ENCODE measurements around the gene PARP8.

Gene PARP8

GRCh38 chr5:50738864-50739263, 72.4 kb downstream of the PARP8 start:
- Histone ChIP-seq H3K4me1 (no peaks in the 10 kb centered on the region), H3K9ac (no peak overlapping the region), H3K36me3 (no peaks in the 10 kb centered on the region), H3K27ac (no peak overlapping the region), H3K9me3 (no peaks in the 10 kb centered on the region), H3K4me2 (no peak overlapping the region), H3K4me3 (no peak overlapping the region), H4K20me1 (peaks cover 6% of the 10 kb centered on the region; the same call in 1 of the 2 replicates), H3K27me3 (no peaks in the 10 kb centered on the region)
- no peak for TF ChIP-seq Cebpa-rat (IDR thresholded peaks at IDR 0.05)

- no peaks in the 10 kb centered on the region for H3K9me3 ChIP-seq
- H3K9ac ChIP-seq: no peak overlapping the region
- no peak for TF ChIP-seq Cebpa-rat (IDR thresholded peaks at IDR 0.05)
- no peak overlapping the region for H3K4me3 ChIP-seq
- peaks cover 12% of the 10 kb centered on the region; the same call in 1 of the 2 replicates for H3K4me1 ChIP-seq
- no peak overlapping the region for H3K4me2 ChIP-seq
- peaks cover 6% of the 10 kb centered on the region; the same call in 1 of the 2 replicates for H4K20me1 ChIP-seq
- 0 out of 2 replicates have a peak, but pooled peaks cover 4% of the 10 kb centered on the region for H3K36me3 ChIP-seq
- H3K27me3 ChIP-seq: no peaks in the 10 kb centered on the region
- no peak overlapping the region for H3K27ac ChIP-seq
Observed at GRCh38 chr5:50740832-50741231, 74.4 kb downstream of the PARP8 start.

- no peaks in the 10 kb centered on the region for H3K27me3 ChIP-seq
- H3K9me3 ChIP-seq: no peaks in the 10 kb centered on the region
- H4K20me1 ChIP-seq: no peaks in the 10 kb centered on the region
- no peak overlapping the region for H3K9ac ChIP-seq
- peak overlapping the region; percentile 62 for H3K4me2 ChIP-seq
- no peak overlapping the region for H3K27ac ChIP-seq
- 0 out of 2 replicates have a peak, but pooled peaks cover 5% of the 10 kb centered on the region for H3K36me3 ChIP-seq
- H3K4me3 ChIP-seq: no peak overlapping the region
- TF ChIP-seq Cebpa-rat (IDR thresholded peaks at IDR 0.05): no peak
- H3K4me1 ChIP-seq: peaks cover 19% of the 10 kb centered on the region
Observed at GRCh38 chr5:50744776-50745175, 78.3 kb downstream of the PARP8 start.

- 0 out of 2 replicates have a peak, but pooled peaks cover 5% of the 10 kb centered on the region for H3K36me3 ChIP-seq
- H3K4me2 ChIP-seq: peak overlapping the region; percentile 62; the same call in 1 of the 2 replicates
- H3K9ac ChIP-seq: no peak overlapping the region
- TF ChIP-seq Cebpa-rat (IDR thresholded peaks at IDR 0.05): no peak
- H3K4me1 ChIP-seq: peaks cover 23% of the 10 kb centered on the region
- H4K20me1 ChIP-seq: no peaks in the 10 kb centered on the region
- no peak overlapping the region for H3K4me3 ChIP-seq
- no peaks in the 10 kb centered on the region for H3K9me3 ChIP-seq
- H3K27me3 ChIP-seq: no peaks in the 10 kb centered on the region
- no peak overlapping the region for H3K27ac ChIP-seq
Observed at GRCh38 chr5:50745221-50745910, 78.9 kb downstream of the PARP8 start.

GRCh38 chr5:50749181-50749580, 82.7 kb downstream of the PARP8 start:
- H3K4me2 ChIP-seq: no peak overlapping the region
- 0 out of 2 replicates have a peak, but pooled peaks cover 5% of the 10 kb centered on the region for H3K36me3 ChIP-seq
- no peak overlapping the region for H3K27ac ChIP-seq
- no peak overlapping the region for H3K4me3 ChIP-seq
- H3K9ac ChIP-seq: no peak overlapping the region
- no peaks in the 10 kb centered on the region for H3K27me3 ChIP-seq
- peaks cover 20% of the 10 kb centered on the region for H3K4me1 ChIP-seq
- no peaks in the 10 kb centered on the region for H3K9me3 ChIP-seq
- H4K20me1 ChIP-seq: no peaks in the 10 kb centered on the region
- no peak for TF ChIP-seq Cebpa-rat (IDR thresholded peaks at IDR 0.05)

- no peak overlapping the region for H3K27ac ChIP-seq
- H3K9me3 ChIP-seq: no peaks in the 10 kb centered on the region
- H3K27me3 ChIP-seq: no peaks in the 10 kb centered on the region
- no peak for TF ChIP-seq Cebpa-rat (IDR thresholded peaks at IDR 0.05)
- no peaks in the 10 kb centered on the region for H4K20me1 ChIP-seq
- H3K4me3 ChIP-seq: no peak overlapping the region
- H3K9ac ChIP-seq: no peak overlapping the region
- no peak overlapping the region; the same call in 1 of the 2 replicates for H3K4me2 ChIP-seq
- H3K4me1 ChIP-seq: peaks cover 13% of the 10 kb centered on the region
- H3K36me3 ChIP-seq: 0 out of 2 replicates have a peak, but pooled peaks cover 5% of the 10 kb centered on the region
Observed at GRCh38 chr5:50749873-50750272, 83.4 kb downstream of the PARP8 start.

- TF ChIP-seq Cebpa-rat (IDR thresholded peaks at IDR 0.05): no peak
Observed at GRCh38 chr5:50751064-50751657, 84.7 kb downstream of the PARP8 start.

GRCh38 chr5:50752800-50753199, 86.4 kb downstream of the PARP8 start:
- Histone ChIP-seq H3K36me3 (0 out of 2 replicates have a peak, but pooled peaks cover 3% of the 10 kb centered on the region), H3K4me1 (peaks cover 11% of the 10 kb centered on the region; the same call in 1 of the 2 replicates), H3K27me3 (no peaks in the 10 kb centered on the region), H3K9me3 (no peaks in the 10 kb centered on the region), H3K4me2 (no peak overlapping the region), H3K9ac (no peak overlapping the region), H3K27ac (no peak overlapping the region), H4K20me1 (no peaks in the 10 kb centered on the region), H3K4me3 (no peak overlapping the region)
- TF ChIP-seq Cebpa-rat (IDR thresholded peaks at IDR 0.05): no peak

More at GRCh38 chr5:50751064-50751657, 84.7 kb downstream of the PARP8 start:
- Histone ChIP-seq H3K27me3 (no peaks in the 10 kb centered on the region), H3K9me3 (no peaks in the 10 kb centered on the region), H3K27ac (no peak overlapping the region), H4K20me1 (no peaks in the 10 kb centered on the region), H3K9ac (no peak overlapping the region), H3K36me3 (no peaks in the 10 kb centered on the region), H3K4me2 (no peak overlapping the region), H3K4me1 (peaks cover 11% of the 10 kb centered on the region; the same call in 1 of the 2 replicates), H3K4me3 (no peak overlapping the region)

GRCh38 chr5:50759526-50760270, 93.3 kb downstream of the PARP8 start:
- Histone ChIP-seq H3K27ac (no peak overlapping the region), H3K4me2 (no peak overlapping the region), H3K4me1 (no peaks in the 10 kb centered on the region), H3K27me3 (no peaks in the 10 kb centered on the region), H4K20me1 (no peaks in the 10 kb centered on the region), H3K4me3 (no peak overlapping the region), H3K9me3 (no peaks in the 10 kb centered on the region), H3K36me3 (peaks cover 8% of the 10 kb centered on the region), H3K9ac (no peak overlapping the region)
- TF ChIP-seq Cebpa-rat (IDR thresholded peaks at IDR 0.05): no peak

Data from BLaER1 (cell line).